ENCODE measurements around the gene PTS.

The PTS gene

GRCh38 chr11:112223121-112223520, 3.1 kb upstream of the PTS start:
- DNase-seq = no peak

DNA sequence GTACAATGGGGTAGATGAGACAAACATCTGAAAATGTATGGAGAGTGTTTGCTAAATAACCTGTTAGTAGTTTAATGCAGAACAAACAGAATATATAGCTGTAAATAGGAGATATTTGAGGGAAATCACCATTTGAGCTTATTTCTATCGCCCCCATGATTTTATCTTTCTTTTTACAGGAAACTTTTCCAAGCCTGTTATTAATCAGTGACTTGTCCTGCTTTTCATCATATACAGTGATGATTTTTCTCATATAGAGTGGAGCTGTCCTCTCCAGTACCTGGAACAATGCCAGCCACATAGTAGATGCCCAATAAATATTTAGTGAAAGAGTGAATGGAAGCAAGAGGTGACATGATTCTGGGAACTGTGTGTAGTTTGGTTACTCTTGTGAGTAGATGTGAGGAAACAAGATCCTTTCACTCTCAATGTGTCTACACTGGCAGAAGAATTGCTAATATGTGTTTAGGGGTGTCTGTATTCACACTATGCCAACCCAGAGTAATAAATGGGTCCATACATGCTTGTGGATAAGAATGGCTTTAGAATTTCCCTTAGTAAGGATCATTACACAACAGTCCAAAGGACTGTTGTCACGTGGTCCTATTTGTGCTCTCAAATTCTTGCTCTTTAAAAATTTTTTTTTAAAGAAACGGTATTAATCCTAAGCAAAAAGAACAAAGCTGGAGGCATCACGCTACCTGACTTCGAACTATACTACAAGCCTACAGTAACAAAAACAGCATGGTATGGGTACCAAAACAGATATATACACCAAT, 2.3 kb upstream of the PTS start:
- DNase-seq = no peak

GRCh38 chr11:112225753-112226061, 521 bp upstream of the PTS start:
- no peak for DNase-seq

GRCh38 chr11:112226831-112227401, 688 bp downstream of the PTS start:
- no peak for DNase-seq

DNA sequence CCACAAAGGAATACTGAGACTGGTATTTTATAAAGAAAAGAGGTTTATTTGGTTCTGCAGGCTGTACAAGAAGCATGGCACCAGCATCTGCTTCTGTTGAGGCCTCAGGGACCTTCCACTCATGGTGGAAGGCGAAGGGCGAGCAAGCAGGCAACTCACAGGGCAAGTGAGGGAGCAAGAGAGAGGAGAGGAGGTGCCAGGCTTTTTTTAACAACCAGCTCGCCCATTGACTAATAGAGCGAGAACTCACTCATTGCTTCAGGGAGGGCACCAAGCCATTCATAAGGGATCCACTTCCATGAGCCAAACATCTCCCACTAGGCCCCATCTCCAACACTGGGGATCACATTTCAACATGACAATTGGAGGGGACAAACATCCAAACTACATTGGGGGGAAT, 1.2 kb downstream of the PTS start:
- peak; percentile 26 for DNase-seq

GRCh38 chr11:112228706-112229105, 2.5 kb downstream of the PTS start:
- no peak for DNase-seq

DNA sequence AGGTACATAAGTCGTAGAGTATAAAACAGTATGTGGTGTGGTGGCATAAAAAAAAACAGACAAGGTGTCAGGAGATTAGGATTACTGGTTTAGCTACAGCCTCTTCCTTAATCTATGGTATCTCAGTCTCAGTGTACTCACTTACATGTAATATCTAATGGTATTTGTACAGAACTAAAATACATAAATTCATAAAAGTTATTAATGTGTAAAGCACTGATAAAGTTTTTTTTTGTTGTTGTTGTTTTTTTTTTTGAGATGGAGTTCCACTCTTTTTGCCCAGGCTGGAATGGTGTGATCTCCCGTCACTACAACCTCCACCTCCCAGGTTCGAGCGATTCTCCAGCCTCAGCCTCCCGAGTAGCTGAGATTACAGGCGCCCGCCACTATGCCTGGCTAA, 2.9 kb downstream of the PTS start:
- DNase-seq = no peak

GRCh38 chr11:112229746-112230433, 3.7 kb downstream of the PTS start:
- no peak for DNase-seq

DNA sequence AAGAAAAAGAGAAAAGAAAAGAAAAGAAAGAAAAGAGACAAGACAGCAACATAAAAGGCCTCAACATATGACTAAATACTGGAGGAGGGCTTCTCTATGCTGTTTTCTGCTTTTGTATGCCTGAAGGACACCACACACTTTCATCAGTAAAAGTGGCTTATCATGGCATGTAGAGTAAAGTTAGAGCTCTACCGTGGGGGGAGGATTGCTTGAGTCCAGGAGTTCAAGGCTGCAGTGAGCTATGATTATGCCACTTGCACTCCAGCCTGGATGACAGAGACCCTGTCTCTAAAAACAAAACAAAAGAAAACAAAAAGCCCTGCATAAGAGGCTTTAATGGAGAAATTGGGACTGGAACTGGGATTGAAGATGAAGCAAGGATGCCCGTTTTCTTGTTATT, 5.7 kb downstream of the PTS start:
- DNase-seq = no peak

DNA sequence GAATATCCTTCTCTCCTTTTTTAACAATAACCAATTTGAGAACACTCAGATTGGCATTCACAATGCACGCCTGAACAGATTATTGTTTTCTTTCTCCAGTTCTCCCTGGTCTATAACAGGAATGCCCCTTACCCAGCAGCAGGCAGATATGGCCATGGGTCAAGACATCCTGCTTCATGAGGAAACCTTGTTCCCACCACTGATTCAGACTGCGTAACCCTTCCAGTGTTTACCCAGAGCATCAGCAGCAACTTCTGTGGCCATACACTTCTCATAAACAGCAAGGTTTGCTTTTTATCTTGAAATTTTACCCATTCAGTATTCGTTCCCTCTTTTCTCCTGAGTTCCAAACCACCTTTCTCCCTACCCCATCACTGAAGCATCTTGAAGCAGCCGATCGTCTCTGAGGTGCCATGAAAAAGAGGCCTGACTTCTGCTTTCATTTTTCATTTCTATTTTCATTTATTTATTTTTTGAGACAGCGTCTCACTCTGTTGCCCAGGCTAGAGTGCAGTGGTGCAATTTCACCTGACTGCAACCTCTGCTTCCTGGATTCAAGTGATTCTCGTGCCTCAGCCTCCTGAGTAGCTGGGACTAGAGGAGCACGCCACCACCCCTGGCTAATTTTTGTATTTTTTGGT, 9.6 kb downstream of the PTS start:
- no peak for DNase-seq

DNA sequence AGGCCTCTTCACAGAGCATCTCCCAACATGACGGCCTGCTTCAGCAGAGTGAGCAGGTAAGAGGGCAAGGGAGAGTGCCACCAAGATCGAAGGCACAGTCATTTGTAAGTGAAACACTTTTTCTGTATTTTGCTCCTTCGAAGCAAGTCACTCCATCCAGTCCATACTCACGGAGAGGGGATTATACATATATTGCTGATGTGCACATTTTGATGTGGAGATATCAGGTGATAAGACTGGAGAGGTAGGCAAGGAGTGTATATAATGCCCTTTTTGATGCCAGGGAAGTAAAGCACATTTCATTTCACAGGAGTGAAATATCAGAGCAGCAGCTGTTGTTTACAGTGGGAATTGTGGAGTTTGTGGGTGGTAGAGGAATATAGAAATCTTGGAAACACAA, 11.2 kb downstream of the PTS start:
- DNase-seq = no peak

DNA sequence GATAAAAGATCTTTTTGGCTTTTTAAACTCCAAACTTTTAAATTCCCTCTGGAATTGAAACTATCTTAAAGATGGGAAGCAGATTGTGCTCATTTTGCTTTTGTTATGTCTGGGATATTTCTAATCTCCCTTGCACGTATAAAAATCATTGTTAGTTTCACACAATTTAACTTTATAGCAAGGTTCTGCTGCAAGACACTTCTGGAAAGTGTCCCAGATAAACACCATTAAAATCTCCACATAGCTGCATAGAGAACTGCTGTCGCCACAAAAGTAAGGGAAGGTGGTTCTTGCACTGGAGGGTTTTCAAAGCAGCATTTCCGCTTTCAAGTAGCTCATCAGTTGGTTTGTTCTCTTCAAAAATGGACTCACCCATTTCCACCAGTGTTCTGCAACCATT, 11.8 kb downstream of the PTS start:
- no peak for DNase-seq

DNA sequence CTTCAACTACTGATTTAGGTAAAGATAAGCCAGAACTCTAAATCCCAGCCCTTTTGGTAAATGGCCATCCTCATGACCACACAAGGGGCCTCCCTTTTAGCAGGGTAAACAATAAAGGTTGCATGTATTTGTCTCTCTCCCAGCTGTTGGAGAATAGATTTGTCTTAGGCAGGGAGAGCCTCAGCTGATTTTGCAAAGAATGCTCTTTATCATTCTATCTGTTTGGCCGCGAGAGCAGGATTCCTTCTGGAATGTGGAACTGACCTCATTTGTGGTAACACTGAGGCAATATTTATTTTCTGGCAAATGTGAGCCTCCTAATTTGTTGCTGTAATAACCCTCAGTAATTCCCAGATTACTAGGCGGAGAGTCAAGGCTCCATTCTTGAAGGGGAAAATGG, 15.3 kb downstream of the PTS start:
- DNase-seq = no peak

DNA sequence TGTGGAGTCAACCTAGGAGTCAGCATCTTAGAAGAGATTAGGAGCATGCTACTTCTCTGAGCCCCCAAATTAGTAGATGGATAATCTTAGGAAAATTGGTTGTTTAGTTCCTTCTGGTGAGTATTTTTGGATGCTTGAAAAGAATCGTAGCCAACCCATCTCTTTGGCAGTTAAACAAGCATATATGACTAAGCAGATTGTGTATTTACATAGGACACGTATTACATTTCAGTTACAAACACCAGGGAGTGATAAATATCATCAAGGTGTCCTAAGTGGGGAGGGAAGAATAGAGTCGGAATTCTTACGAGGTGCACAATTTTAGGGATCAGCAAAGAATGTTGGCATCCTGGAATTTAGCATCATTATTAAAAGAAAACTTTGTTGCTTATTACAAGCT, 21.0 kb downstream of the PTS start:
- no peak for DNase-seq

DNA sequence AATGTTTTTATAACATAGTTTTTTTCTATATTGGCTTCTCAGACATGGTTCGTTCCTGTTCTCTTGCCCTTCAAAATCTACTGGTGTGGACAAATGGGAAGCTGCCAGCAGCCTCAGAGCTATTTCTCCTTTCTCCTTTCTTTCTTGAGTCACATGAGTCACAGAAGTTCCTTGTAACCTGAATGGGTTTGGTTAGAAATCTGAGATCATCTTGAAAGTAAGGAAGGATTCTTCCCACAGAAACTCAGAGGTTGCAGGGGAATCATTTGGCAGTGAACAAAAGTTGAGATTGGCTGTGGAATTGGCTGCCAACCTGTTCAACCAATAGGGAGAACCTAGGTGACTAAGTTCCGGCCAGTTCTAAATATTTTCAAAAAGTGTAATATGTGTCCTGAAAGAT, 22.0 kb downstream of the PTS start:
- no peak for DNase-seq

DNA sequence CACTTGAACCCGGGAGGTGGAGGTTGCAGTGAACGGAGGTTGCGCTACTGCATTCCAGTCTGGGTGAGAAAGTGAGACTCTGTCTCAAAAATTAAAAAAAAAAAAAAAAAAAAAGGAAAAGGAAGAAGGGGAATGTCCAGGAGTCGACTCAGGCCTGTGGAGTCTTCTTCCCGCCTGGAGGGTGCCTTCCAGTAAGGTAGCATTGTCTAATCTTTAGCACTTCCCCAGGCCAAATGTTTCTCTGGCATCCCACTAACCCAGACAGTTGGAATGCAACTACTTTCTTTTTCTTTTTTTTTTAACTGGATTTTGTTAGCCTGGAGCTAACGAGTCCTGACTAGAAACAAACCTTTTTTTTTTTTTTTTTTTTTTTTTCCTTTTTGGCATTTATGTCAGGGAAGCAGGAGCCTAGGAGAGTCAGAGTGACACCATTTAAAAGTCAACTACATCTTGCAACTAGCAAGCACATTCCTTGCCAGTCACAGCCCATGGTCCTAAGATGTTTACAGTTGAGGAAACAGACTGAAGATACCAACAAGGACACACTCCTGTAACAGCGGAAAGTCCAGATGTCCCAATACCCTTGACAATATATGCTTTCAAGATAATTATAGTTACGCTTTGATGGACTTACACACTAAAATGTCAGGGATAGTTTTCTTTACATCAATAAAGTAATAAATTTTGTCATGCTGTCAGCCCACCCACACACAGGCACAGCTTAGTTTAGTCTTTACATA, 23.8 kb downstream of the PTS start:
- DNase-seq = no peak

GRCh38 chr11:112253605-112254242, 27.5 kb downstream of the PTS start:
- DNase-seq = no peak

GRCh38 chr11:112255067-112255720, 29.0 kb downstream of the PTS start:
- DNase-seq = no peak

- DNase-seq = no peak
These were observed 34.3 kb downstream of the PTS start, which contains the start of gene PLET1 for GRCh38 chr11:112260490-112260889. Gene PLET1, minus strand, starts transcription at chr11:112260860. Its CDS starts 271 bp downstream, at chr11:112260589.

DNA sequence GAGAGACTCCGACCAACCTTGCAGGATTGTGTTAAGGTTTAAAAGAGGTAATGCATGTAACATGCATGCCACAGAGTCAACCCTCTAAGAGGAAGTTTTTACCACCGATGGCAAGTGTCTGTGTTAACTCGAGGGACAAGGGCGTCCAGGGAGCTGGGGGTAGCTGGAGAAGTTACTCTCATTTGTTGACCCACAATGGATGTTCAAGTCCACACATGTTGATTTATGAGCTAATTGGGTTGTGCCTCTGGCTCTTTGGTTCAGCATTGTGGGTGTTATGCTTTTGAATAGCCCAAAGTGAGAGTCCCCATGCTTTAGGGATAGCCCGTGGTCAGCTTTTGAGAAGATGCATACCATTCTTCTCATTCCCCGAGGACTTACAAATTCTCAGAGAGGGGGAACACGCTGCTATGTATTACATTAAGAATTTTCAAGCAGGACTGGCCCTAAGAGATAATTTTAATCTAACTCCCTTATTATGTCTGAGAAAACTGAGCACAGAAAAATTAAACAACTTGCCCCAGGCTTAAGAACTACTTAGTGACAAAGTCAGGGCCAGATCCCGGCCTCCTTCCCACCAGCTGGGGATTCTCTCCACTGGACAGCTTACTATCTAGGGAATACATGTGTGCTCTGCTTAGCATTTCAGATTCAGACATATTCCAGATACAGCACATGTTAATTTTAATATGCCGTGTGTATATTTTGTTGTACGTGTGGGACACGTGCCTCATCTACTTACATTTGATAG, 39.6 kb downstream of the PTS start:
- no peak for DNase-seq

DNA sequence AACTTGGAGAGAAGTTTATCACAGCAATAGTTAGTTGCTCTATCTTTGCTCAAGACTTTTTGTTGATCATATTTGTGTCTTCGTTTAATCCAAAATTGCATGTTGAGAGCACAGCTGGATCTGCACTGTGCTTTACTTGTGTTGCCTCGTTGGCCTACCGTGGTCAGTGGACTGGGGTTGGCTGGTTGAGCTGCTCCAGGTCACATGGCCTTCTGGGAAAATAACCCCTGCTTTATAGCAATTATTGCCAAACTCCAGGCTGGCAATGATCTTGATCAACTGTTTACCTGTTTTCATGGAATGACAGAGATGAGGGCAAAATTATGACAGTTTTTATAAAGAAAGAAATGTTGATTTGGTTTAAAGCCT, 40.2 kb downstream of the PTS start:
- DNase-seq = no peak
